IPS DF 4.7 (cell line): ENCODE data around the gene NT5C3A.
"Not testable (repeated sequence)": the region's sequence is repeated elsewhere in the genome, so short reads cannot be mapped to it uniquely, and the experiment has no call there.

Source experiments
- DNase-seq: peaks from one replicate; pipeline ENCODE4 v3.0.0-alpha.2; 2013; ENCODE audit warnings: low spot score; ENCODE audit errors: extremely low read depth

NT5C3A gene

GRCh38 chr7:32979902-32980301, 82.7 kb downstream of the NT5C3A start:
- not testable (repeated sequence) for DNase-seq

GRCh38 chr7:32979246-32979645, 83.3 kb downstream of the NT5C3A start:
- not testable (repeated sequence) for DNase-seq

- not testable (repeated sequence) for DNase-seq
Observed at GRCh38 chr7:32977159-32977558, 85.4 kb downstream of the NT5C3A start.

- DNase-seq: not testable (repeated sequence)
Observed at GRCh38 chr7:32971967-32972366, 90.6 kb downstream of the NT5C3A start.

- DNase-seq: not testable (repeated sequence)
Observed at GRCh38 chr7:32967268-32967582, 95.4 kb downstream of the NT5C3A start.

- DNase-seq: not testable (repeated sequence)
Observed at GRCh38 chr7:32966489-32967267, 95.9 kb downstream of the NT5C3A start.

GRCh38 chr7:32964461-32965159, 98.0 kb downstream of the NT5C3A start:
- not testable (repeated sequence) for DNase-seq
